HG02798 (cell line): ENCODE measurements around the gene MLEC.
A peak's percentile ranks its signal among the peaks of the same experiment; 100 is the strongest.
"Not testable (repeated sequence)": the region's sequence is repeated elsewhere in the genome, so short reads cannot be mapped to it uniquely, and the experiment has no call there.

Experiments used
- ATAC-seq: cut with Tn5 transposase; IDR thresholded peaks from one replicate; pipeline ENCODE4 v1.9.1; 2021; ENCODE audit warnings: mild to moderate bottlenecking; ENCODE audit not compliant: unreplicated experiment, poor library complexity

The MLEC gene

DNA sequence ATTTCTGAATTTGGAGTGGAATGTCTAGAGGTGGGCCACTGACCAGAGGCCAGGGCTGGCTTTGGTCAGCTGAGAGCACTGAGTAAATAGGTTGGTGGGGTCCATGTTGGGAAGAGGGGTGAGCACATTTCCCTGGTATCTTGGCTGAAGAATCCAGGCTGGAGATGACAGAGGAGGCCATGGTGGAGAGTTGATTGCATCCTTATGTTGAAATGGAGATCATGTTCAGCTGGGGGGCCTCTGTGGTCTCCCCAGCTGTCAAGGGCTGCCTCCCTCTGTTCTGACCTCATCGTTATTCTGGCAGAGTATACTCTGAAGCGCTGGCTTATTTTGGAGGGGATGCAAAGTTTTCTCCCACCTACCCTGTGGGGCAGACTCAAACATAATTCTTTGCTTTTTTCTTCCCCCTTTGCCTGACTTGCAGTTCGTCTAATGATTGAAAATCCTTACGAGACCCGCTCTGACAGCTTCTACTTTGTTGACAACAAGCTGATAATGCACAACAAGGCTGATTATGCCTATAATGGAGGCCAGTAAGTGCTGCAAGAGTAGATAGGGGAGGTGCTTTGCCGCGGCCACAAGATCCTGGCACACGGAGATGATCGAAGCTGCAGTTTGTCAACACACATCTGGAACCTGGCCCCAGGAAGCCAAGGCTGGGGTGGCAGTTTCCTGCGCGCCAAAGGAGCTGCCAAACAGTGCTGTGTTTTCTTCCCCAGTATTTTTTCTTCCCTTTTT lies 32.7 kb downstream of the MLEC start:
- ATAC-seq, result no peak

DNA sequence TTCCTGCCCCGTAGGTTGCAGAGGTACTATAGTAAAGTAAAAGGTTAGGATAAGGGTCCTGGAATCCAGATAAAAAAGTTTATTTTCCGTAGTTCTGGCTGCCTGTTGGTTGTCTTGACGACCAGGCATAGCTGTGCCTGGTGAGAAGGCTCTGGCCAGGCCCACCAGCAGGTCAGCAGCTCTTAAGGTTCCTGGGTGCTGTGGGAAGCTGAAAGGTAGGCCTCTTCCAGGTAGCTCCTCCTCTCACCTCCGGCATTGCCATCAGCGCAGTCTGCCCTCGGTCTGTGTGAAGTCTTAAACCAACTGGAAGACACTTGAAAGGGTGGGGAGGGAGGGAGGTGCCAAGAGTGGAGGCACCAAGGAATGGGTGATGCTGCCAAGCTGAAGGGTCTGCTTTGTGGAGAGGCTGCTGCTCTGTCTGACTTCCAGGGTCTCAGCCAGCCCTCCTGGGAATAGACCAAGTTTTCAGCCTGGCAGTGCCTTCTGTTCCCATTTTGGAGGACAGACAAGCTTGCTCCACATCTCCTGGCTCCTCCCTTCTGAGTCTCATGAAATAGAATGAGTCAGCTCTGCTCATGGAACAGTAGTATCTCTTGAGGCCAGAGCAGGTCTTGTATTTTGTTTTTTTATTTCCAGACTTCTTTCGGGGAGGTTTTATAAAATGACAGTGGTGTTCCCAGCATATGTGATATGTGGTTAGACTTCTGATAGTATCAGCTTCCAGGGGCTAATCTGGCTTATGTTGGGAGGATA lies 33.5 kb downstream of the MLEC start:
- ATAC-seq, result no peak

DNA sequence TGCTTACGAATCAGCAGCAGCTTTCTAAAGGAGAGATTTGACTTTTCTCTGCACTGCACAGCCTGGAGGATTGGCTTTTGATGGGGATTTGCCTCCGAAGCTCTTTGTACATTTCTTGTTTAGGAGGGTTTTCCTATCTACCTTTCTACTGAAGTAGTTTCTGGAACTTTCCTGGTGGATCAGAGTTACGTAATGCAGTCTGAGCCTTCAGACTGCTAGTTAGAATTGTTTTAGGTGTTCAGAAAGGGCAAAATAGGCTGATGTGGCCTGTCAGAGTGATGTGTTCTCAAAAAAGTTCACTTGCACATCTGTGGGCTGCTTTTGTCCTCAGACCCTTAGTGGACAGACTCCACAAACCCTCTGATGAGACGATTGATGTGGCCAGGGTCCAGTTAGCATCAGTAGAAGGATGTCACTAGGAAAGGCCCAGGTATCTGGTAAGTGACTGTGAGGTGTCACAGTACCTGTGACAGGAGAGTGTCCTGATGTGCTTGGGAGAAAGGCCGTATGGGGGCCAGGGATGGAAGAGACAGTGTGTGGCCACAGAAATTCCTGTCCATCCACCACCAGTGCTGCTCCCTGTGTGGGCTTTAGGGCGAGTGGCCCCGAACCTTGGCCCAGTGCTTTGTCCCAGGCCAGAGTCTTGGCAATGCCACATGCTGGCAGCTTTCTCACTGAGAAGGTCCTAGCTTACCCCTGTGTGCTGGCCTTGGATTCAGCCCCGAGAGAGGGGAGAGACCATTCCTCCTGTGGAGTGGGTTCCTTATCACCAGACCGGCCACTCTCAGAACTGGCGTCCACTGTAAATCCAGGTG lies 34.2 kb downstream of the MLEC start:
- no peak for ATAC-seq

DNA sequence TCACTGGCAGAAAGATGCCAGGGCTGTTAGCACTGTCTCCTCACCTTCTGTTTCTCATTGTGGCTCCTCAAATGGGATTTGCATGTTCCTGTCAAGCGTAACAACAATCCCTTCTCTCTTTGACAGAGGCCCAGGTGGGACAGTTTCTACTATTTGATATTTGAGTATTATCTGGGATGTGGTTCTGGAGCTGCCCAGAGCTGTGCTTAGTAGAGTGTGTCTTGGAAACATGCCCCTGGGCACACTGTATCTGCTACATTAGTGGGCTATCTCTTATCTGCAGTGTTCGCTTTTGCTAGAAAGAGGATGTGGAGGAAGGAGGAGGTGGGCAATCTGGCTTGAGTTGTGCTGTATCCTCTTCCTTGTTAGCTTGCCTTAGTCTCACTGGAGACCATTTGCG lies 34.9 kb downstream of the MLEC start:
- no peak for ATAC-seq

DNA sequence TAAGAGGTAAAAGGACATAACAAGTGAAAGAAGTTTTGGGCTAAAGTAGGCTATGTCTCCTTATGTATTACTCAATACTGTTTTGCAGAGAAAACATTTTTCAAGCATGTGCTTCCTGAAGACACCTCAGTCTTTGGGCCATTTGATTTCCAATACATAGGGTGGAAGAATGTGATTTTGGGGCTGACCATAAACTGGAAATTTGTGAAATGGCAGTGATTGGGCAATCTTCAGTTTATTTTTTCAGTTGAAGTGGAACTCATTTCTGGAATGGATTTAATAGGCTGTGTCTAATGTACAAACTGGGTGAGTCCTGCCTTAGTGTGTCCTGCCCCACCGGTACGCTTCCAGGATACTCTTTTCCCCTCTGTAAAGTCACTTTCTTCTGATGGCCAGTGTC lies 35.8 kb downstream of the MLEC start:
- ATAC-seq, result no peak

DNA sequence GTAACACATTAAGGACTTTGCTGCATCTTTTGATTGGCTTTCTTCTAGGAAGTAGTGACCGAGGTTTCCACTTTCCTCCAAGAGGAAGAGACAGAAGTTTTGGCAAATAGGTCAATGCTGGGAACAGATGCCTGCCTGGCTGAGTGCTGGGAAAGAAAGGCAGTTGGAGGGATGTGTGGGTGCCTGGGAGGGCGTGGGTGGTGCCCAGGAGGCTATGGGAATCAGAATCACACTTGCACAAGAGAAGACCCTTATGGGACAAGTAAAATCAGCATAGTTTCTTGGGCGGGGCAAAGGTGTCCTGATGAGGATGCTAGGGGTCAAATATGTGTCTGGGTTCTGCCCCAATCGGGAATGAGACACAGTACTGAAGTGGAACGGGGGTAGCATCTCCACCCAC lies 37.8 kb downstream of the MLEC start:
- ATAC-seq, result no peak

DNA sequence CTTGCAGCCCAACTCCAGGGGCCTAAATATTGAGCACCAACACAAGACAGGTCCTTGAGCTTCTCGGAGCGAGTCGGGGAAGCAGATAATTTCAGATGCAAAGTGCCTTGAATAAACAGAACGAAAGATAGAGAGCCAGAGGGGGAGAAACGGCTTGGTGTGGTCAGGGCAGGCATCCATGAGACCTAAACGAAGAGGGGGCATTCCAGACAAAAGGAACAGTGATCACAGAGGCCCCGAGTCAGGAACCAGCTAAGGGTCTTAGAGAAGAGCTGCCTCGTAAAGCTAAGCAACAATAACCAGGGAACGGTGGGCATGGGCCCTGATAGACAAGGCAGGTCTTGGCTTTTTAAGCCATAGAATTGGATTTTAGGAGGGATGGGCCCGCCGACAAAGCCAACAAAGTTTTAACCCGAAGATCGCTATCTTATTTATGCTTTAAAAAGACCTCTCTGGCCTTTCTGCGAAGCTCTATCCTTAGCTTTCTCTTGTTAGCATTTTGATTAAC lies 38.3 kb downstream of the MLEC start:
- no peak for ATAC-seq

DNA sequence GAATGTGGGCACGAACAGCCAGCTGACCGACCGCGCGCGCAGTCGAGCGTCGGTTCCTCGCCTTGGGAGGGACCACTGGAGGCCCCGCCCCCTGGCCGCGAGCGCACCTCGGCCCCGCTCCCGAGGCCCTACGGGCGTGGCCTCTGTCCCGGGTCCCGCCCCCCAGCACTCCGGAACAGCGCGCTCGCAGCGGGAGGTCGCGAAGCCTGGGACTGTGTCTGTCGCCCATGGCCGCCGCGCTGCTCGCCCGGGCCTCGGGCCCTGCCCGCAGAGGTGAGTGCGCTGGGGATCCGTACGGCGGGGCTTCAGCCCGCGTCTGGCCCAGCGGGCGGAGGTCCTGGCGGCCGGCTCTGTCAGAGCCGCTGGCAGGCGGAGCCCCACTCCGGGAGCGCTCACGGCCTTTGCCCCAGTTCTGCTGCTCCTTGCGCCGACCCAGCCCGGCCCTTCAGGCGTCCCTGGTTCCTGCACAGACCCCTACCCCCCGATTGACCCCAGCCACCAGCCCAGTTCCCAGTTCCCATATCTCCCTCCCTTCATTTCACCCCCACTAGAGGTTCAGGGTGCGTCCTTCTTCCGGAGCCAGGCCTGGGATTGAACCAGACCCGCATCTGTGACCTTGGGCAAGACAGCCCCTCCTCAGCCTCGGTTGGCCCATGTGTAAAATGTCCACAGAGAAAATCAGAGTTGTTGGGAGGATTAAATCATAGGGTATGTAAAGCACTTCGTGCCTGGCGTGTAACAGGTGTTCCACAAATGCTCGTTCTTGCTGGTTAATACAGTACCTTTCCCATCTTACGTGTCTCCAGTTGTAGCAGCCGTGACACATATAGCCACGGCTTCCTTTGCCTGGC lies 38.9 kb downstream of the MLEC start, which contains the start of gene ACADS:
ACADS (plus strand) TSS at position 168 of the 851 bp plus-strand sequence; CDS start at position 228, 60 bp downstream.
- ATAC-seq, result peak; percentile 97

DNA sequence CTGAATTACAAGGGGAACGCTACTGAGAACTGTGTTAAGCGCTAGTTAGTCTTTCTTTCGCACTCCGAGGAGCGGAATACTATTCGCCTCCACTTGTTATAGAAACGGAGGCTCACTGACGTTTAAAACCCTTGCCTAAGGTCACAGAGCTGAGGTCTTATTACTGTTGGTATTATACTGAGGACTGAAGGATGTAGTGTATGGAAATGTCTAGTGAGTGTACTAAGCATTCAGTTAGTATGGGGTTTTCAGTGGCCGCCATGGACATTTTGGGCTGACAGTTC lies 39.5 kb downstream of the MLEC start:
- no peak for ATAC-seq

DNA sequence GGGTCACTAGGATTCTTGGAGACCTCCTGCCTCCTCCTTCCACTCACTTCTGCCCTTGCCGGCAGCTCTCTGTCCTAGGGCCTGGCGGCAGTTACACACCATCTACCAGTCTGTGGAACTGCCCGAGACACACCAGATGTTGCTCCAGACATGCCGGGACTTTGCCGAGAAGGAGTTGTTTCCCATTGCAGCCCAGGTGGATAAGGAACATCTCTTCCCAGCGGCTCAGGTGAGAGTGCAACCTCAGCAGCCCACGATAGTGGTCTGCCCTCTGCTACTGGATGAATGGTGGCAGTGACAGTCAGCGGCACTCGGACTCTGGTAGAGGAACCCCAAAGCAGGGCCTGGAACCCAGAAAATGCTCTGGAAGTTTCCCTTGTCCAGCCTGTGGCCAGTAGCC lies 40.0 kb downstream of the MLEC start:
- ATAC-seq, result no peak

DNA sequence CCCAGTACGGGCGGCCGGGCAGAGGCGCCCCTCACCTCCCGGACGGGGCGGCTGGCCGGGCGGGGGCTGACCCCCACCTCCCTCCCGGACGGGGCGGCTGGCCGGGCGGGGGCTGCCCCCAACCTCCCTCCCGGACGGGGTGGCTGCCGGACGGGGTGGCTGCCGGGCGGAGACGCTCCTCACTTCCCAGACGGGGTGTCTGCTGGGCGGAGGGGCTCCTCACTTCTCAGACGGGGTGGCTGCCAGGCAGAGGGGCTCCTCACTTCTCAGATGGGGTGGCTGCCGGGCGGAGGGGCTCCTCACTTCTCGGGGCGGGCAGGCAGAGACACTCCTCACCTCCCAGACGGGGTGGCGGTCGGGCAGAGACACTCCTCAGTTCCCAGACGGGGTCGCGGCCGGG lies 45.2 kb downstream of the MLEC start:
- ATAC-seq, result not testable (repeated sequence)

DNA sequence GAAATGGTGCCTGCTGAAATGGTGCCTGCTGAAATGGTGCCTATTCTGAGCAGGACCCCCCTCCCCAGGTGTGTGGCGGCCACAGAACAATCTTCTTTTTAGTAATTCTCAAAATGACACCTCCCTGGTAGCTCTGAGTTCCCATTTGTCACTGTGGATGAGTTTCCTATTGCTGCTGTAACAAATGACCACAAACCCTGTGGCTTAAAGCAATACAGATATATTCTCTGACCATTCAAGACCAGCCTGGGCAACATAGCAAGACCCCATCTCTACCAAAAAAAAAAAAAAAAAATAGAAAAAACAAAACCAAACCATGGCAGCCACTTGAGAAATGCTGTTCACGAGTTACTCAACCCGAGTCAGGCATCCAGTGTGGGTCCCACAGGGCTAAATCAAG lies 46.6 kb downstream of the MLEC start:
- no peak for ATAC-seq

DNA sequence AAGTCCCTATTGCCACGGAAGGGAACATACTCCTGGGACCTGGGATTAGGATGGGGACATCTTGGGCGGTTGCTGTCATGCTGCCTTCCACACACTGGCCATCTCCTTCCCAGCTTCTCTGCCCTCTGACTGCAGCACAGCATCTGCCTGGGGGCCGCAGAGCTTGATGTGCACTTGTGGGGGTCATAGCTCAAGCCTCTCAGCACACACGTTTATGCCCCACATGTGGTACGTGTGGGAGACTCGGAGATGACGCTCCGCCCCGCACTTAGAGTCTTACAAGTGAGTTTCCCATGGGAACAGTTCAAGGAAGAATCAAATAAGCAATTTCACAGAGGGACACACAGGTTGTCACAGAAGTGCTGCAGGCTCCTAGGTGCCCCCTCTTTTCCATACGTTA lies 47.3 kb downstream of the MLEC start:
- no peak for ATAC-seq

DNA sequence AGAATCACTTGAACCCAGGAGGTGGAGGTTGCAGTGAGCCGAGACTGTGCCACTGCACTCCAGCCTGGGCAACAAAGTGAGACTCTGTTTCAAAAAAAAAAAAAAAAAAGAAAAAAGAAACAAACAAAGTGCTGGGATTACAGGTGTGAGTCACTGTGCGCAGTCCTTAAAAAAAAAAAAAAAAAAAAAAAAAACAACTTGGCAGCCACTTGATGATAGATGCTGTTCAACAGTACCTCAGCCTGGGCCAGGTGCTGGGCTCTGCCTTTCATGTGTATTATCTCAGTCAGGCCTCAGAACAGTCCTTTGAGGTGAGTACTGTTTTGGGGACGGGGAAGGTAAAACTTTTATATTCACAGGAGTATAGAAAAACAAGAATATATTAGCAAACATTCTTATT lies 48.2 kb downstream of the MLEC start:
- no peak for ATAC-seq

DNA sequence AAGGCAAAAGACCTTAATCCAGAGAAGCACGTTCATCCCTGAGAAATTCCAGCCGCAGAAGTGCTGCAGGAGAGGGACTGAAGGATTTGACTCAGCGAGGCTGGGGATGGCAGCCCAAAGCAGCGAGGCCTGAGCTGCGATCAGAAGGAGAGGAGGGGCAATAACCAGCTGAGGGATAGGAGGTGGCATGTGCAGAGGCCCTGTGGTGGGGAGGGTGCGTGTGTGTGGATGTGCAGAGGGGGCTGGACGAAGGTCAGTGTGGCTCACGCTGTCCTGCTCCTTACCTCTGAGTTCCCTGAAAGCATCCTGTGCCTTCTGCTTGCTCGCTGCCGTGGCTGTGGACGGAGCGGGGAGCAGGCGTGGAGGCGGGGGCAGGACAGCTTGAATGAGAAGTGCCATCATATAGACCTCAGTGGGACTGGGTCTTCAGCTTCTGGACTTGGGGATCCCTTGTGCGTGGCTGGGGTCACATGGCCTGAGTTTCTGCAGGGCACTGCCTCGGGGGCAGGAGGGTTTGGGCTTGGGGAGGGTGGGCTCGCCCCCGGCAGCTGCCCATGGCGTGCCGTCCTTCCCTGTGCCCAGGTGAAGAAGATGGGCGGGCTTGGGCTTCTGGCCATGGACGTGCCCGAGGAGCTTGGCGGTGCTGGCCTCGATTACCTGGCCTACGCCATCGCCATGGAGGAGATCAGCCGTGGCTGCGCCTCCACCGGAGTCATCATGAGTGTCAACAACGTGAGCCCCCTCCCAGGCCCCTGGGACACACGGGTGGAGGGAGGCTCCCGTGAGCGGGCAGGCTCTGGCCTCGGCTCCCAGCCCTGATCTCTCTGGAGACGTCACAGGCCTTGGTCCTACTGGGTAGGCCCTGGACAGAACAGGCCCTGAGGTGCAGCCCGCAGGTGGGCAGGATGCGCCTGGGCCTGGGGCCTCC lies 49.7 kb downstream of the MLEC start:
- ATAC-seq, result no peak

DNA sequence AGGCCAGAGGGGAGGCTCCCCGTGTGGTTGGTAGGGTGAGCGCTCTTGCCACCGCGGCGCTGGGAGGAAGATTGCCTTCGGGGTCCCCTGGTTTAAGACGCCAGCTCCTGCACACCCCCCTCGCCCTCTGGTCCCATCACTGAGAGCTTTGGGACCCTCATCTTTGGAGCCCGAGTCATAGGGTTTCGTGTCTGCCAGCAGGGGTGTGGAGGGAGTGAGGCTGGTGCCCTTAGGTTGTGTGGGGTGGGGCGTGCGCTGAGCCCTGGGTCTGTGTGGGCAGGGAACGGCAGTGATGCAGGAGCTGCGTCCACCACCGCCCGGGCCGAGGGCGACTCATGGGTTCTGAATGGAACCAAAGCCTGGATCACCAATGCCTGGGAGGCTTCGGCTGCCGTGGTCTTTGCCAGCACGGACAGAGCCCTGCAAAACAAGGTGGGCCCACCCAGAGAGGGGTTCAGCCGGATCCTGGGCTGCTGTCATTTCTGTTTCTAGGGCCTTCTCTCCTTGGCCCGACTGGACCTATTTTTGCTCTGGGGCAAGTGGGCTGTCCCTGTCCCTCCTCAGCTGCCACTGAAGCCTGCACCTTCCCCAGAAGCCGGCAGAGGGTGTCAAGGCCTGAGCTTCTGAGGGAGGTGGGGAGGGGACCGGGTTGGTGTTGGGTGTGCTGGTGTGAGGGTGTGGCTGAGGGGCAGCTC lies 50.8 kb downstream of the MLEC start:
- ATAC-seq, result no peak

DNA sequence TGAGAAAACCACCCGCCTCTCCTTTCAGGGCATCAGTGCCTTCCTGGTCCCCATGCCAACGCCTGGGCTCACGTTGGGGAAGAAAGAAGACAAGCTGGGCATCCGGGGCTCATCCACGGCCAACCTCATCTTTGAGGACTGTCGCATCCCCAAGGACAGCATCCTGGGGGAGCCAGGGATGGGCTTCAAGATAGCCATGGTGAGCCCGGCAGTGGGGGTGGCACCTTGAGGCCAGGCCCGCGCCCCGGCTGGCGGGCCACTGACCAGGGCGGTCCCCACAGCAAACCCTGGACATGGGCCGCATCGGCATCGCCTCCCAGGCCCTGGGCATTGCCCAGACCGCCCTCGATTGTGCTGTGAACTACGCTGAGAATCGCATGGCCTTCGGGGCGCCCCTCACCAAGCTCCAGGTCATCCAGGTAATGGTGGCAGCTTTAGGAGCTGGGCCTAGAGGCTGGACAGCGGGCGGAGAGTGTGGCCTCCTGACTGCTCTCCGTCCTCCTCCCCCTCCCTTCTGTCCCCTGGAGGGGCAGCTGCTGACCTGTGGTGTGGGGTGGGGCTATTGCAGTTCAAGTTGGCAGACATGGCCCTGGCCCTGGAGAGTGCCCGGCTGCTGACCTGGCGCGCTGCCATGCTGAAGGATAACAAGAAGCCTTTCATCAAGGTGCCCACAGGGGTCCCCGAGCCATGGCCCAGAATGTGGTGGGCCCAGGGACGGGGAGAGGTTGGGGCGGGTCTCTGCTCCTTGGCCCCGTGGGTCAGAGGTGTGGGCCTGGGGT lies 51.5 kb downstream of the MLEC start:
- ATAC-seq, result no peak
